ENCODE results near the gene ZNF341. TPM values are rescaled to one million over a fixed set of nuclear protein-coding genes. Genes with fewer than 3 reads are reported as not detected.

The ZNF341 gene
- total and polyA plus RNA-seq, 2 of the 8 experiments (the other 6 are each of a cell fraction or from before 2014, with no cell fraction given), result 5.8 to 6.4 TPM

DNA sequence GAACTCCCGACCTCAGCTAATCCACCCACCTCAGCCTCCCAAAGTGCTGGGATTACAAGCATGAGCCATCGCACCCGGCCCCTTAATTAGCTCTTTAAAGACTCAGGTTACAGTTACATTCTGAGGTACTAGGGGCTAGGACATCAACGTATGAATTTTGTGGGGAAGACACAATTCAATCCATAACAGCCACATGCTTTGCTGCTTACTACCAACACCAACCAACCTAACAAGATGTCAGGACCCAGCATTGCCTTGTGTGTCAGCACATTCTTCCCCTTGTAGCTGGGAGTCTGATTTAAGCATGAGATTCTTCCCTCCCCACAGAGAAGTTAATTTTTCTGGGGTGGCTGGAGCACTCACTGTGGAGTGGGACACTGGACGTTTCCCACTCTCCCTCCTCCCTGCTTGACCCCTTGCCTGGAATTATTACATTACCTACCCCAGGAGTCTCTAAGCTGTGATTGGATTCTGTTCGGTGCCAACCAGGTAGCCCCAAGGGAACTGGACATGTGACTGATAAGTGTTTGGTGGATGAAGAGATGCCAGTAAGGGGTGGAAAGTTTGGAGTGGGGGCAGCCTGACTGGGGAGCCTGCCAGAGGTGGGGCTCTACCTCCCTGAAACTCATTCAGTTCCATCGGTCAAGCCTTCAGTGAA is 6.1 kb upstream of the ZNF341 start (continued):
- TF ChIP-seq, protein P1, sequence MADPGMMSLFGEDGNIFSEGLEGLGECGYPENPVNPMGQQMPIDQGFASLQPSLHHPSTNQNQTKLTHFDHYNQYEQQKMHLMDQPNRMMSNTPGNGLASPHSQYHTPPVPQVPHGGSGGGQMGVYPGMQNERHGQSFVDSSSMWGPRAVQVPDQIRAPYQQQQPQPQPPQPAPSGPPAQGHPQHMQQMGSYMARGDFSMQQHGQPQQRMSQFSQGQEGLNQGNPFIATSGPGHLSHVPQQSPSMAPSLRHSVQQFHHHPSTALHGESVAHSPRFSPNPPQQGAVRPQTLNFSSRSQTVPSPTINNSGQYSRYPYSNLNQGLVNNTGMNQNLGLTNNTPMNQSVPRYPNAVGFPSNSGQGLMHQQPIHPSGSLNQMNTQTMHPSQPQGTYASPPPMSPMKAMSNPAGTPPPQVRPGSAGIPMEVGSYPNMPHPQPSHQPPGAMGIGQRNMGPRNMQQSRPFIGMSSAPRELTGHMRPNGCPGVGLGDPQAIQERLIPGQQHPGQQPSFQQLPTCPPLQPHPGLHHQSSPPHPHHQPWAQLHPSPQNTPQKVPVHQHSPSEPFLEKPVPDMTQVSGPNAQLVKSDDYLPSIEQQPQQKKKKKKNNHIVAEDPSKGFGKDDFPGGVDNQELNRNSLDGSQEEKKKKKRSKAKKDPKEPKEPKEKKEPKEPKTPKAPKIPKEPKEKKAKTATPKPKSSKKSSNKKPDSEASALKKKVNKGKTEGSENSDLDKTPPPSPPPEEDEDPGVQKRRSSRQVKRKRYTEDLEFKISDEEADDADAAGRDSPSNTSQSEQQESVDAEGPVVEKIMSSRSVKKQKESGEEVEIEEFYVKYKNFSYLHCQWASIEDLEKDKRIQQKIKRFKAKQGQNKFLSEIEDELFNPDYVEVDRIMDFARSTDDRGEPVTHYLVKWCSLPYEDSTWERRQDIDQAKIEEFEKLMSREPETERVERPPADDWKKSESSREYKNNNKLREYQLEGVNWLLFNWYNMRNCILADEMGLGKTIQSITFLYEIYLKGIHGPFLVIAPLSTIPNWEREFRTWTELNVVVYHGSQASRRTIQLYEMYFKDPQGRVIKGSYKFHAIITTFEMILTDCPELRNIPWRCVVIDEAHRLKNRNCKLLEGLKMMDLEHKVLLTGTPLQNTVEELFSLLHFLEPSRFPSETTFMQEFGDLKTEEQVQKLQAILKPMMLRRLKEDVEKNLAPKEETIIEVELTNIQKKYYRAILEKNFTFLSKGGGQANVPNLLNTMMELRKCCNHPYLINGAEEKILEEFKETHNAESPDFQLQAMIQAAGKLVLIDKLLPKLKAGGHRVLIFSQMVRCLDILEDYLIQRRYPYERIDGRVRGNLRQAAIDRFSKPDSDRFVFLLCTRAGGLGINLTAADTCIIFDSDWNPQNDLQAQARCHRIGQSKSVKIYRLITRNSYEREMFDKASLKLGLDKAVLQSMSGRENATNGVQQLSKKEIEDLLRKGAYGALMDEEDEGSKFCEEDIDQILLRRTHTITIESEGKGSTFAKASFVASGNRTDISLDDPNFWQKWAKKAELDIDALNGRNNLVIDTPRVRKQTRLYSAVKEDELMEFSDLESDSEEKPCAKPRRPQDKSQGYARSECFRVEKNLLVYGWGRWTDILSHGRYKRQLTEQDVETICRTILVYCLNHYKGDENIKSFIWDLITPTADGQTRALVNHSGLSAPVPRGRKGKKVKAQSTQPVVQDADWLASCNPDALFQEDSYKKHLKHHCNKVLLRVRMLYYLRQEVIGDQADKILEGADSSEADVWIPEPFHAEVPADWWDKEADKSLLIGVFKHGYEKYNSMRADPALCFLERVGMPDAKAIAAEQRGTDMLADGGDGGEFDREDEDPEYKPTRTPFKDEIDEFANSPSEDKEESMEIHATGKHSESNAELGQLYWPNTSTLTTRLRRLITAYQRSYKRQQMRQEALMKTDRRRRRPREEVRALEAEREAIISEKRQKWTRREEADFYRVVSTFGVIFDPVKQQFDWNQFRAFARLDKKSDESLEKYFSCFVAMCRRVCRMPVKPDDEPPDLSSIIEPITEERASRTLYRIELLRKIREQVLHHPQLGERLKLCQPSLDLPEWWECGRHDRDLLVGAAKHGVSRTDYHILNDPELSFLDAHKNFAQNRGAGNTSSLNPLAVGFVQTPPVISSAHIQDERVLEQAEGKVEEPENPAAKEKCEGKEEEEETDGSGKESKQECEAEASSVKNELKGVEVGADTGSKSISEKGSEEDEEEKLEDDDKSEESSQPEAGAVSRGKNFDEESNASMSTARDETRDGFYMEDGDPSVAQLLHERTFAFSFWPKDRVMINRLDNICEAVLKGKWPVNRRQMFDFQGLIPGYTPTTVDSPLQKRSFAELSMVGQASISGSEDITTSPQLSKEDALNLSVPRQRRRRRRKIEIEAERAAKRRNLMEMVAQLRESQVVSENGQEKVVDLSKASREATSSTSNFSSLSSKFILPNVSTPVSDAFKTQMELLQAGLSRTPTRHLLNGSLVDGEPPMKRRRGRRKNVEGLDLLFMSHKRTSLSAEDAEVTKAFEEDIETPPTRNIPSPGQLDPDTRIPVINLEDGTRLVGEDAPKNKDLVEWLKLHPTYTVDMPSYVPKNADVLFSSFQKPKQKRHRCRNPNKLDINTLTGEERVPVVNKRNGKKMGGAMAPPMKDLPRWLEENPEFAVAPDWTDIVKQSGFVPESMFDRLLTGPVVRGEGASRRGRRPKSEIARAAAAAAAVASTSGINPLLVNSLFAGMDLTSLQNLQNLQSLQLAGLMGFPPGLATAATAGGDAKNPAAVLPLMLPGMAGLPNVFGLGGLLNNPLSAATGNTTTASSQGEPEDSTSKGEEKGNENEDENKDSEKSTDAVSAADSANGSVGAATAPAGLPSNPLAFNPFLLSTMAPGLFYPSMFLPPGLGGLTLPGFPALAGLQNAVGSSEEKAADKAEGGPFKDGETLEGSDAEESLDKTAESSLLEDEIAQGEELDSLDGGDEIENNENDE (IDR thresholded peaks at IDR 0.05; ENCODE audit: insufficient replicate concordance, low read length), result no peak
- TF ChIP-seq, protein P2, sequence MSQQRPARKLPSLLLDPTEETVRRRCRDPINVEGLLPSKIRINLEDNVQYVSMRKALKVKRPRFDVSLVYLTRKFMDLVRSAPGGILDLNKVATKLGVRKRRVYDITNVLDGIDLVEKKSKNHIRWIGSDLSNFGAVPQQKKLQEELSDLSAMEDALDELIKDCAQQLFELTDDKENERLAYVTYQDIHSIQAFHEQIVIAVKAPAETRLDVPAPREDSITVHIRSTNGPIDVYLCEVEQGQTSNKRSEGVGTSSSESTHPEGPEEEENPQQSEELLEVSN (IDR thresholded peaks at IDR 0.05), result no peak
- TF ChIP-seq POLR2A (IDR thresholded peaks at IDR 0.05; ENCODE audit: control extremely low read depth in 1 of 2, low read depth in 2 of 2, low read length in 2 of 2) (no peak), BCL11A (IDR thresholded peaks at IDR 0.05; ENCODE audit: low read depth in 2 of 2, low read length in 2 of 2) (no peak), FOSL1 (IDR thresholded peaks at IDR 0.05; ENCODE audit: insufficient read depth, low read depth, low read length) (no peak), YY1 (IDR thresholded peaks at IDR 0.05; ENCODE audit: low read depth, low read length) (no peak), BACH1 (IDR thresholded peaks at IDR 0.05; ENCODE audit: low read length) (no peak), ASH2L (IDR thresholded peaks at IDR 0.05; ENCODE audit: low read length) (no peak)
- TF ChIP-seq, protein P3, sequence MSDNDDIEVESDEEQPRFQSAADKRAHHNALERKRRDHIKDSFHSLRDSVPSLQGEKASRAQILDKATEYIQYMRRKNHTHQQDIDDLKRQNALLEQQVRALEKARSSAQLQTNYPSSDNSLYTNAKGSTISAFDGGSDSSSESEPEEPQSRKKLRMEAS (IDR thresholded peaks at IDR 0.05), result no peak

Measured in H1 (cell line).